PFSK-1 (cell line): ENCODE measurements around the gene RAB6B.

ENCODE experiments used
- FOXP2 ChIP-seq: optimal IDR thresholded peaks from 2 replicates; pipeline ENCODE3; 2011; ENCODE audit warnings: borderline replicate concordance, control low read depth, inconsistent platforms; ENCODE audit not compliant: insufficient read depth; ENCODE audit errors: extremely low read length, extremely low read depth
- POLR2AphosphoS5 ChIP-seq: IDR thresholded peaks from 2 replicates; pipeline ENCODE4 v1.6.1; 2012; ENCODE audit warnings: low read depth, mild to moderate bottlenecking, control low read depth, low read length, moderate library complexity
- REST ChIP-seq, 2 experiments: IDR thresholded peaks; 2 replicates each; pipeline versions ENCODE4 v1.6.1 to v1.8.0; 2011 to 2012; ENCODE audit warnings: low read depth in 2 of 2, low read length in 2 of 2, control low read depth in 1 of 2, inconsistent platforms in 1 of 2, mild to moderate bottlenecking in 1 of 2, moderate library complexity in 1 of 2; ENCODE audit not compliant: insufficient read depth in 1 of 2
- SIN3A ChIP-seq: IDR thresholded peaks from 2 replicates; pipeline ENCODE4 v1.6.1; 2012; ENCODE audit warnings: mild to moderate bottlenecking, low read length, moderate library complexity, borderline replicate concordance; ENCODE audit not compliant: insufficient read depth
- TAF1 ChIP-seq: IDR thresholded peaks from 2 replicates; pipeline ENCODE4 v1.6.1; 2012; ENCODE audit warnings: low read length, control low read depth, borderline replicate concordance; ENCODE audit not compliant: insufficient read depth

GRCh38 chr3:133899311-133899710, 3.6 kb upstream of the RAB6B start:
- TF ChIP-seq TAF1 = no peak
- no peak for TF ChIP-seq POLR2AphosphoS5
- no peak for TF ChIP-seq REST (IDR thresholded peaks at IDR 0.05; ENCODE audit: insufficient read depth in 1 of 2, low read depth in 2 of 2, low read length in 2 of 2)
- no peak for TF ChIP-seq SIN3A
- TF ChIP-seq FOXP2 = no peak
